ENCODE measurements around the gene TCEANC.

Gene TCEANC

DNA sequence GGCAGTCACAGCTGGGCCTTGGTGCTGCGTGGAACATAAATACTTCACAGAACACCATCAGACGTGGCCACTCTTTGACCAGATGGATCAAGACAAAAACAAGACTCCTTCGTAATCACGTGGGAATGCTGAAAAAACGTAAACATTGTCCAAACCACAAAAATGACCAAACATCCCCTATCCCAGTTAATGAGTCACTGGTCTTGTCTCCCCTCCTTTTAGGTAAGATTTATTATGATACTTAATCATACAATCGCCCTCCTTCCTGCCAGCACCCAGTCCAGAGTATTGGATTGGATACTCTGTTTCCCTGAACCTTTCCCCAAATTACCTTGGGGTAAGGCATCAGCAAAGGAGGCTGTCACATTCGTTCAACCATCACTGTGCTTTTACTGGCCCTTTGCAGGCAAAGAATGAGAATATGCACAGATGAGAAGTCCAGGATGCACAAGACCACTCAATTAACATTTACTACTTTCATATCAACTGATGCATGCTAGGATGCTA, 601 bp upstream of the TCEANC start:
- ChIA-PET CTCF (interaction anchor here (2.4 kb wide), 1 partner anchor 145 kb away, joined by 6 read pairs; no protein-coding TSS in a partner anchor), POLR2A (interaction anchor here (1.0 to 2.3 kb wide), 7 partner anchors 10 to 377 kb away, joined by 3 to 11 read pairs (median 4); partner anchors contain the start of genes GEMIN8, OFD1 and TRAPPC2)
- no peak for DNase-seq (ENCODE audit: extremely low spot score)
- peak; percentile 65 for TF ChIP-seq PKNOX1 (IDR thresholded peaks at IDR 0.05)
- no peak for TF ChIP-seq CTBP1 (IDR thresholded peaks at IDR 0.05; ENCODE audit: borderline replicate concordance)
- no peak for TF ChIP-seq FOXA1 (IDR thresholded peaks at IDR 0.05)

- DNase-seq (ENCODE audit: extremely low spot score) = no peak
- POLR2A ChIA-PET = interaction anchor here (1.1 to 2.3 kb wide), 4 partner anchors 33 to 375 kb away, joined by 3 to 11 read pairs (median 8); partner anchors contain the start of genes GEMIN8, OFD1 and TRAPPC2
- CTCF ChIA-PET = interaction anchor here (1.0 kb wide), 2 partner anchors 9 kb away, joined by 3 to 5 read pairs; no protein-coding TSS in a partner anchor
- TF ChIP-seq BHLHE40 (IDR thresholded peaks at IDR 0.05; ENCODE audit: borderline replicate concordance) (no peak), PKNOX1 (IDR thresholded peaks at IDR 0.05) (no peak), TARDBP (IDR thresholded peaks at IDR 0.05) (no peak), SUZ12 (IDR thresholded peaks at IDR 0.05) (no peak), CTBP1 (IDR thresholded peaks at IDR 0.05; ENCODE audit: borderline replicate concordance) (no peak), ARNT (IDR thresholded peaks at IDR 0.05) (no peak), NFRKB (IDR thresholded peaks at IDR 0.05) (no peak)
These were observed 1.2 kb downstream of the TCEANC start for GRCh38 chrX:13654116-13654515.

DNA sequence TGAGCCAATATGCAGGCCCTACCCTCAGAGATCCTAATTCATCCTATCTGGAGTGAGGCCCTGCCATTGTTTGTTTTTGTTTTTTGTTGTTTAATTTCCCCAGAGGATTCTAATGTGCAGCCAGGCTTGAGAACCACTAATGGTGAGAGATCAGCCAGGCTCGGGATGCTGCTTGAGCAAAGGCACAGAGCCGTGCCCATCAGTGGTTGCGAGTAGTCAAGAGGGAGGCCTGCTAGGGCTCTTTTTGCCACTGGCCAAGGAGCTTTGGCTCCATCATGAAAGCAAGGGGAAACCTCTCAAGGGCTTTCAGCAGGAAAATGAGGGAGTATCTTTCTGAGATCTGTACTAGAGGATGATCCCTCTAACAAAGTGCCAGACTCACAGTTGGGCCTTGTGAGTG, 2.7 kb downstream of the TCEANC start:
- ChIA-PET CTCF (no interaction called here), POLR2A (interaction anchor here (0.6 kb wide), 1 partner anchor 9 kb away, joined by 3 read pairs; no protein-coding TSS in a partner anchor)
- no peak for DNase-seq (ENCODE audit: extremely low spot score)
- TF ChIP-seq L3MBTL2 (conservative IDR thresholded peaks at IDR 0.05) = no peak
- TF ChIP-seq PKNOX1 (IDR thresholded peaks at IDR 0.05) = no peak
- no peak for TF ChIP-seq FOXK2 (IDR thresholded peaks at IDR 0.05)
- TF ChIP-seq ZNF384 (IDR thresholded peaks at IDR 0.05) = no peak
- no peak for TF ChIP-seq HDGF (IDR thresholded peaks at IDR 0.05; ENCODE audit: borderline replicate concordance)
- no peak for TF ChIP-seq TARDBP (IDR thresholded peaks at IDR 0.05)

DNA sequence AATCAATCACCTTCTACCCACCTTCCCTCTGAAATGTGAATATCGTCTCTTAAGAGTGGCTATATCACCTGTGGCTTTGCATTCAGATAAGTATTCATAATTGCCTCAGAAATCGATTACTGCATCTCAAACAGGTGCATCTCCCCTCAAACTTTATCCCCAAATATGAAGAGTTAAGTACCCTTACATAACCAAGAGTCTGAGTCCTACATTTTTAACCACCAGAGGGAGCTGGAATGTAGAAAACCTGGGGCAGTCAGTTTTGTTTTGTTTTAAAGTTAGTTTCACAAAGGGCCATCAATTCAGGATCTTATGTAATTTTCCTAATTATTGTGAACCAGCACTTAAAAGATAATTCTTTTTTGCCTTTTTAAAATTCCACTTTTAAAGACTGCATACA, 5.7 kb downstream of the TCEANC start:
- POLR2A ChIA-PET = interaction anchor here (1.6 kb wide), 1 partner anchor 76 kb away, joined by 6 read pairs; the partner anchor contains the start of genes OFD1 and TRAPPC2
- peak; percentile 19 for DNase-seq (ENCODE audit: extremely low spot score)
- CTCF ChIA-PET = interaction anchor here (0.8 kb wide), 1 partner anchor 8 kb away, joined by 4 read pairs; no protein-coding TSS in a partner anchor
- TF ChIP-seq L3MBTL2 (conservative IDR thresholded peaks at IDR 0.05) (no peak), CTBP1 (IDR thresholded peaks at IDR 0.05; ENCODE audit: borderline replicate concordance) (no peak), ARNT (IDR thresholded peaks at IDR 0.05) (no peak), TARDBP (IDR thresholded peaks at IDR 0.05) (no peak), PKNOX1 (IDR thresholded peaks at IDR 0.05) (no peak), FOXM1 (IDR thresholded peaks at IDR 0.05; ENCODE audit: borderline replicate concordance) (no peak), FOXK2 (IDR thresholded peaks at IDR 0.05) (no peak), SUZ12 (IDR thresholded peaks at IDR 0.05) (no peak), BHLHE40 (IDR thresholded peaks at IDR 0.05; ENCODE audit: borderline replicate concordance) (no peak), NFRKB (IDR thresholded peaks at IDR 0.05) (no peak), ZNF384 (IDR thresholded peaks at IDR 0.05) (no peak), HDGF (IDR thresholded peaks at IDR 0.05; ENCODE audit: borderline replicate concordance) (no peak), LEF1 (IDR thresholded peaks at IDR 0.05; ENCODE audit: borderline replicate concordance) (no peak), ELF4 (IDR thresholded peaks at IDR 0.05) (no peak), SP1 (IDR thresholded peaks at IDR 0.05) (no peak), FOXA1 (IDR thresholded peaks at IDR 0.05) (no peak)

DNA sequence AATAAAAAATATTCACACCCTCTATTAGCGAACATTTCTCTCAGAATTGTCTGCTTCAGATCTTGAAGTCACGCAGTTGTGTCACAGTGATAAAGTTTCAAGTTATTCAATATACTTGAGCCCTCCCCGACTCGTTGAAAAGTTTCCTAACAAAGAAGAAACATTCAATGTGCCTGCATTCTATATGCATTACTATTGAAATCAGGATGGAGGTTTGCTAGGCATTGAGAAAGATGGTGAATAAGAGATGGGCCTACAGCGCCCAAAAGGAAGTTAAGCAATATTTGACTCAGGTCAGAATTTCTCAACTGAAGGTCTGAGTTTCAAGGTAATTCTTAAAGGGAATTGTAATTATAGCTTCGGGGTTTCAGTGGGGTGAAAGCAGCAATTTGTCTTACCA, 6.1 kb downstream of the TCEANC start:
- TF ChIP-seq NFRKB (IDR thresholded peaks at IDR 0.05) (no peak), LEF1 (IDR thresholded peaks at IDR 0.05; ENCODE audit: borderline replicate concordance) (no peak), L3MBTL2 (conservative IDR thresholded peaks at IDR 0.05) (no peak), SP1 (IDR thresholded peaks at IDR 0.05) (no peak), FOXA1 (IDR thresholded peaks at IDR 0.05) (no peak), BHLHE40 (IDR thresholded peaks at IDR 0.05; ENCODE audit: borderline replicate concordance) (no peak), ZNF384 (IDR thresholded peaks at IDR 0.05) (no peak)
- DNase-seq (ENCODE audit: extremely low spot score) = no peak
- CTCF ChIA-PET = interaction anchor here (0.8 to 0.9 kb wide), 2 partner anchors 8 to 17 kb away, joined by 3 to 4 read pairs; no protein-coding TSS in a partner anchor
- POLR2A ChIA-PET = interaction anchor here (1.6 kb wide), 1 partner anchor 76 kb away, joined by 6 read pairs; the partner anchor contains the start of genes OFD1 and TRAPPC2

- CTCF ChIA-PET = interaction anchor here (0.7 to 0.9 kb wide), 3 partner anchors 94 to 322 kb away, joined by 3 read pairs; no protein-coding TSS in a partner anchor
- DNase-seq (ENCODE audit: extremely low spot score) = no peak
- TF ChIP-seq PKNOX1 (IDR thresholded peaks at IDR 0.05) (peak; percentile 37), NFRKB (IDR thresholded peaks at IDR 0.05) (no peak)
- POLR2A ChIA-PET = interaction anchor here (0.9 to 2.8 kb wide), 5 partner anchors 9 to 73 kb away, joined by 3 to 17 read pairs (median 3); partner anchors contain the start of genes OFD1, RAB9A, TCEANC and TRAPPC2
These were observed 8.9 kb downstream of the TCEANC start for GRCh38 chrX:13661735-13662288.

Data from HEK293T (cell line).